Measurements from ENCODE around the gene LAMTOR4.

DNA sequence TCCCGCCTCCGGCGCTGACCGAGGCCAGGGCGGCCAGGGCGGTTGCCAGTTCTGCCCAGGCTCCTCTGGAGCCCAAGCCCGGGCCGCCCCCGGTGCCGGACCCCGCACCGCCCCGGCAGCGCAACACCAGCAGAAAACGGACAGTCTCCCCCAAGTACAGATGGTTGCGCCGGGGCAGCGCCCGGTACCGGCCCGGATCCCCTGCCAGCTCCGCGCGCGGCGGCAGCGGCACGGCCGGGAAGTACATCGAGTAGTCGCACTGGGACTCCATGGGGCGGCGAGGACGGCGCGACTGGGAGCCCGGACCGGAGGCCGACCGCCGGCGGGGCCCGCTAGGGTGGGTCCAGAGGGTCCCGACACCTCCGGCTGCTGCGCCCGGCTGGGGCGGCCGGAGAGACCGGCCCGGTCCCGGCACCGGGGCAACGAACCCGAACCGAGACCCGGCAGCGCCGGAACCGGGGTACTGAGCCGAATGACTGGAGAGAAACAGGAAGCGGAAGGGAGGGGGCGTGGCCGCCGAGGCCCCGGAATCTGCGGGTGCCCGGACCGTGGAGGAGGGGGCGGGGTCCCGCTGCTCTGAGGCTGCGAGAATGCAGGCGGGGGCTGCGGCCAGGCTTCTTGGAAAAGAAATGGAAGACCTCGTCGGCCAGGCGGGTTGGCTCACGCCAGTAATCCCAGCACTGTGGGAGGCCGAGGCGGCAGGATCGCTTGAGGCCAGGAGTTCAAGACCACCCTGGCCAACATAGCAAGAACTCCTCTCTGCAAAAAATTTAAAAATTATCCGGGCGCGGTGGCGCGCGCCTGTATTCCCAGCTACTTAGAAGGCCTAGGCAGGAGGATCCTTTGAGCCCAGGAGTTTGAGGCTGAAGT, 9.7 kb downstream of the LAMTOR4 start, which contains the start of gene TRAPPC14:
- TF ChIP-seq EZH2phosphoT487 (IDR thresholded peaks at IDR 0.05; ENCODE audit: insufficient read depth, low read depth) (no peak), EZH2 (IDR thresholded peaks at IDR 0.05; ENCODE audit: insufficient read depth, poor library complexity, severe bottlenecking) (no peak)
